ENCODE measurements around the gene EFHD2.
A peak's percentile ranks its signal among the peaks of the same experiment; 100 is the strongest.
"Not testable (repeated sequence)": the region's sequence is repeated elsewhere in the genome, so short reads cannot be mapped to it uniquely, and the experiment has no call there.

EFHD2 gene, protein sequence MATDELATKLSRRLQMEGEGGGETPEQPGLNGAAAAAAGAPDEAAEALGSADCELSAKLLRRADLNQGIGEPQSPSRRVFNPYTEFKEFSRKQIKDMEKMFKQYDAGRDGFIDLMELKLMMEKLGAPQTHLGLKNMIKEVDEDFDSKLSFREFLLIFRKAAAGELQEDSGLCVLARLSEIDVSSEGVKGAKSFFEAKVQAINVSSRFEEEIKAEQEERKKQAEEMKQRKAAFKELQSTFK

DNA sequence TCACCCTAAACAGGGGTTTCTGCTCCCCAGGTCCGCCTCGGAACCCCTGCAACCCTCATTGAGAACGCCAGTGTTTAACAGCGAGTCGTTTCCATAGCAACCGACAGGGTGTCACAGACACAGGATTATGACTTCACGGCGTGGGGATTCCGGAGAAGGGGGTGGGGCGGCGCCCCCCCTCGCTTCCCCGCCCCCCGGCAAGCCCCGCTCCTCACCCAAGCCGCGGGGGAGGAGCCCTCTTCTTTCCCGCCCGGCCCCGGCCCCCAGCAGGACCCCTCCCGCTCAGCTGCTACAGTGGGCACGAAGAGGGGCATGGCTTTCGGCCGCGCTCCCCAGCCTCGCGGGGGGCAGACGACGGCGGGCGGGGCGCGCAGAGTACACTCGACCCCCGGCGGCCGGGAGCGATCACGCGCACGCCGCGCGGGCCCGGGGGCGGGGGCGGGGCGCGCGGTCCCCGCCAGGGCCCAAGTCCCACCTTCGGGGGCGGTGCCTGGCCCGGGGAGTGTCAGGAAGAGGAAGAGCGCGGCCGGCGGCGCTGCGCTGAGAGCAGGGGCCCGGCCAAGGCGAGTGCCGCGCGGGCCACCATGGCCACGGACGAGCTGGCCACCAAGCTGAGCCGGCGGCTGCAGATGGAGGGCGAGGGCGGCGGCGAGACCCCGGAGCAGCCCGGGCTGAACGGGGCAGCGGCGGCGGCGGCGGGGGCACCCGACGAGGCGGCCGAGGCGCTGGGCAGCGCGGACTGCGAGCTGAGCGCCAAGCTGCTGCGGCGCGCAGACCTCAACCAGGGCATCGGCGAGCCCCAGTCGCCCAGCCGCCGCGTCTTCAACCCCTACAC is at the start of gene EFHD2:
Gene EFHD2 (plus strand): TSS at position 501 of the 835 bp plus-strand sequence. CDS start 84 bp downstream, at position 585.
- DNase-seq = peak; percentile 75

DNA sequence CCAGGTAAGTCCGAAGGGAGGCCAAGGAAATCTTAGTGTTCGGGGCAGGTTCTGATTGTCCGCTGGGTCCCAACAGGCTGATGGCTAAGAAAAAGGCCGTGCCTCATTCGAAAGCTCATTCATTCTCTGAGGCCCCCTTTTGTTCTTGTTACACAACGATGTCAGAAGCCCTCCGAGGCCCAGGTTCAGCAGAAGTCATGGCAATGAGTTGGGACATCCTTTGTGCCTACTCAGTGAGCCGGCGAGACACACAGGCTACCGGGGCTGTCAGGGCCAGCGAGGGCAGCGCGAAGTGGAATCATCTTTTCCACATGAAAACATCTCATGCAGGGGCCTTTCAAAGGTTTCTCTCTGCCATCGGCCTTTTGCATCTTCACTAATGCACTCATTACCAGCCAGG is 49.0 kb upstream of the EFHD2 start:
- DNase-seq = no peak

DNA sequence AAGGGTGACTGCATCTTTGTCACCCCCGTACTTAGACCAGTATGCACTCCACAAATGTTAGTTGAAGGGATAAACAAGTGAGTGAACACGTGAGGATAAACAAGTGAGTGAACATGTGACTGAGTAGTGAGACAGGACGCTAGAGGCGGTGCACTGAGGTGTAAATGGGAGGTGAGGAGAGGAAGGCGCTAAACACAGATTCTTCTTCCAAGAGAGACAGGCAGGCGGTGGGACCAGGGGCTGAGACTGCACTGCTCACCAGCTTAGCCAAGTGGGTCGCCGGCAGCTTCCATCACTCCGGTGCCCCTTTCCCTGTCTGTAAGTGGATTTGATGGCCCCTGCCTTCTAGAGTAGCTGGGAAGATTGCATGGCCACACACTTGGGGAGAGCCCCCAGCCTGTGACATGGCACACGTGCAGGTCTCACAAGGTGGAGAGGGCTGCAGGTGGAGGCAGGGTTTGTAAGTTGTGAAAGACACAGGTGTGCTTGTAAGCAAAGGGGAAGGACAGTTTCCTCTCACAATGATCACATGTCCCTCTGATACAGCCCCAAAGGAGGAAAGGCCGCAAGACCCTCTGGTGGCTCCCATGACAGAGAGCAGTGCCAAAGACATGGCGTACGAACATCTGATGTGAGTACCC is 47.5 kb upstream of the EFHD2 start:
- DNase-seq = no peak

DNA sequence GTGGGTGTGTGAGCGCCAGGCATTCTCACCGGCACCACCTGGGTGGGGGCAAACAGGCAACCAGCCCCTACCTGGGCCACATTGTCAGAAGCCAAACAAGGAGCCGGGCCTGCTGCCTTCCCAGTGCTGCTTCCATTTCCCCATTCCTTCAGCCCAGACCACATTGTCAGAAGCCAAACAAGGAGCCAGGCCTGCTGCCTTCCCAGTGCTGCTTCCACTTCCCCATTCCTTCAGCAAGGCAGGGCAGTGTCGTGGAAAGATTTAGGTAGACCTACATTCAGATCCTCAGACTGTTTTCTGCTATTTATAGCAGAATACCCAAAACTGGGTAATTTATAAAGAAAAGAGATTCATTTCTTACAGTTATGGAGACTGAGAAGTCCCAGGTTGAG is 47.0 kb upstream of the EFHD2 start:
- DNase-seq = no peak

DNA sequence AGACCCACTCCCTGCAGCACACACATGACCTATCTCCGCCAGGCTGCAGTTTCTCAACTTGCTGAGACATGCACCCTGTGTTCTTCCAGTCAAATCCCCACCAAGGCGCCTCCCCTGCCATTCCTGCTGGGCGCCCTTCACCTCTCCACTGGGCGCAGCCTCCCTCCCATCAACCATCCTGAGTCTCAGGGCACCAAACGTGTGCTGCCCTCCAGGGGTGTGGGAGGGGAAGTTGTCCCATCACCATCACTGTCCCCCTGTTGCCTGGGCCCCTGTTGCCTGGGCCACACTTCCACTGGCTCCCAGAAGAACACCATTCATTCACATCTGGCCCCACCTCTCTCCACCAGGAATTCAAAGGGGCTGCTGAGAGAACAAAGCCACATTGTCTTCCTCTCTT is 44.9 kb upstream of the EFHD2 start:
- no peak for DNase-seq

DNA sequence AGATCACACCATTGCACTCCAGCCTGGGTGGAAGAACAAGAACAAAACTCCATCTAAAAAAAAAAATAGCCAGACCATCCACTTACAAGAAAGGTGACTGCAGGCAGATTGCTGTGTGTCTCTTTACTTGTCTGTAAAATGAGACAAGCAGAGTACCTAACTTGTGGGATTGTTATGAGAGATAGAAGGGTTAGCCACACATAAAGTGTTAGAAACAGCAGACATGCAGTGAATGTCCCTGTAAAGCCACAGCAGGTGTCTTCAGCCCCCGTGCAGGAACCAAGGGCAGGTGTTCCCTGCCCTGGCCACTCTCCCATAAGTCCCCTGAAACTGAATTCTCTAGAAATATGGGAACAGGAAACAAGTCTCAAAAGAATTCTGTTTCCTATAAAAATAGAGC is 40.8 kb upstream of the EFHD2 start:
- DNase-seq = no peak

DNA sequence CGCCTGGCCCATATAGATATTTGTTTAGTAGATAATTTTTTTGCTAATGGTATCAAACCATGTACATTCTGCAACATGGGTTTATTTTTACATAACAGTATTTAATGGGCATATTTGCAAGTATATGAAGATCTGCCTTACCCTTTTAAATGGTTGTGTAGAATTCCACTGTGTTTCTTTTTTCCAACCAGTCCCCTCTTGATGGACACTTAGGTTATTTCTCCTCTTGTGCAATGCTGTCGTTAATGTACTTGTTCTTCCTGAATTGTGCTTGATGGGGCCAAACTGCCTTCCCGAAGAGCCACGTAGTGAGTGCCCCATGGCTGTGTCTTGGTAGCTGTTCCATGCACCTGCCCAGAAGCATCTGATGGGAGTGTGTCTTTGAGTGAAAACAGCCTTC is 39.4 kb upstream of the EFHD2 start:
- DNase-seq = no peak

DNA sequence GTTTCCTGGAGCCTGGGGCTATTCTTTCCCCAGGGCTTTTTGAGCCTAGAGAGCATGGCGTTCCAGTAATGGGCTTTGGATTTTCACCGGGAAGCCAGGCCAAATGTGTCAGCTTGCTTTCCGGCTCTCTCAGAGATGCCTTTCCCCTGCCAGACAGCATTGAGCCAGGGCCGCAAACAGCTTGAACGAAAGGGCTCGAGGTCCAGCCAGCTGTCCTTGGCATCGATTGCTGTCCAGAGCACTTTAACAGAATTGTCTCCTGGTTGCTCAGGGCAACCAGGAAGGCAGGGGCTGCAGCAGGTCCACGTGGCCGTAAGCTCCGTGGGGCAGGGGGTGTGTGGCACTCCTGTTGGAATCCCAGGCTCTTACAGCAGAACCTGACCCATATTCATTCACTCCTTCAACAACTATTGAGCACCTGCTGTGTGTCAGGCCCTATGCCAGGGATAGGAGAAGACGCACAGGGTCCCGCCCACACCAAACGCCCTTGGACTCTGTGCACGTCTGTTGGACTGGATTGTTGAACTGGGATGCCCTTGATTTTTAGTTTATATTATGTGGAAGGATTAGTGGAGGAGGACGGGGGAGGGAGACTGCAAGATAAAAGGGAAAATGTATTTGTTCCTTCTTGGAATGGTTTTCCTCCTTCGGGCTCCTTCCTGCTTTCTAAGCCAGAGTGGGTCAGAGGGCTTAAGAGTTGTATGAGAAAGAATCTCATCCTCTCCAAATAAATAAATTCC is 38.7 kb upstream of the EFHD2 start:
- DNase-seq = no peak

DNA sequence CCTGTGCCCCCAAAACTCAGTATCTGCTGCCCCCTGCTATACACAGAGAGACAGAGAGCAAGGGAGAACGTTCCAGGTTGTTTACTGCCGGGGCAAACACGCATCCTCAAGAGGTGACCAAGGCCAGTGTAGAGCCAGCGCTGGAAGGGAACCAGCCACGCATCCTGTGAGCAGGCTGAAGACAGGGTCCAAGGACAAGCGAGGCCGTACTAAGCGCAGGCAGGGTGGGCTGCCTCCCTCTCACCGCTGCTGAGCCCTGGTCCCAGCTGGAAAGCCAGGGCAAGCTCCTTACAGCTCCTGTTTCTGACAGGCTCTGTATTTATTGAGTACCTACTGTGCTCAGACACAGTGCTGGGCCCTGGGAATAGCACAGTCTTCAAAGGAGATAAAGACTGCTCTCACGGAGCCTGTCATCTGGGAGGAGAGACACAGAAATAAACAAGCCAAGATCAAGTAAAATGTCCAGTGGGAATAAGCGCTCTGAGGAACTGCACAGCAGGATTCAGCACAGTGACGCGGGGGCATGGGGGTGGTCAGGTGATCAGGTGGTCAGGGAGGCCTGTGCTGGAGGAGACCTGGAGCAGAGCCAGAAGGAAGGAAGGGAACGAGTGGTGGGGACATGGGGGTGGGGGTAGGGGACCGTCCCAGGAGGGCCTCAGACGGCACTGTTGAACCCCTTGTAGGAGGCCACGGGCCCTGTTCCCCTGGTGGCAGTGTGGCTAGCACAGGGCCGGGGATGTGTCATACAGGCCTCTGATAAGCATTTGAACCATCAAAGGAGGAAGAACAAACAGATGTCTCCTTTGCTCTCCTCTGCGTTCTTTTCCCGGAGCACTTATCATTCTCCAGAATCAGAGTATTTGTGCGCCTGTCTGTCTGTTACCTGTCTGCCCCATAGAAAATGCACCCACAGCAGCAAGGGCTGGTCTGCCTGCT is 37.8 kb upstream of the EFHD2 start:
- DNase-seq = no peak

DNA sequence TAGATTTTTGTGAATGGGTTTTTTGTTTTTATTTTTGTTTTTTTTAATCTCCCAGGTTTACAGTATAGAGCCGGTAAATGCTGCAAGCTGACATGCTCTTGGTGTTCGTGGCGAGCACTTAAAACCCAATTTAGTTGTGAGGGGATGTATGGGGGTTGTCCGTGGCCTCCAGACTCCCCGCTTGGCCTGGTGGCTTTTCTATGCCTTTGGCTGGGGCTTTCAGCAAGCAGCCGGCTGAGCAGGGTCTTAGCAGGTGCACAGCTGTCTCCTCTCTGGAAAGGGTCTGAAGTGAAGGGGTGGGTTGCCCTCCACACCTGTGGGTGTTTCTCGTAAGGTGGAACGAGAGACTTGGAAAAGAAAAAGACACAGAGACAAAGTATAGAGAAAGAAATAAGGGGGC is 31.0 kb upstream of the EFHD2 start:
- DNase-seq = no peak

DNA sequence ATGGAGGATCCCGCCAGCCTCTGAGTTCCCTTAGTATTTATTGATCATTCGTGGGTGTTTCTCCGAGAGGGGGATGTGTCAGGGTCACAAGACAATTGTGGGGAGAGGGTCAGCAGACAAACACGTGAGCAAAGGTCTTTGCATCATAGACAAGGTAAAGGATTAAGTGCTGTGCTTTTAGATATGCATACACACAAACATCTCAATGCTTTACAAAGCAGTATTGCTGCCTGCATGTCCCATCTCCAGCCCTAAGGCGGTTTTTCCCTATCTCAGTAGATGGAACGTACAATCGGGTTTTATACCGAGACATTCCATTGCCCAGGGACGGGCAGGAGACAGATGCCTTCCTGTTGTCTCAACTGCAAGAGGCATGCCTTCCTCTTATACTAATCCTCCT is 30.5 kb upstream of the EFHD2 start:
- DNase-seq = not testable (repeated sequence)

DNA sequence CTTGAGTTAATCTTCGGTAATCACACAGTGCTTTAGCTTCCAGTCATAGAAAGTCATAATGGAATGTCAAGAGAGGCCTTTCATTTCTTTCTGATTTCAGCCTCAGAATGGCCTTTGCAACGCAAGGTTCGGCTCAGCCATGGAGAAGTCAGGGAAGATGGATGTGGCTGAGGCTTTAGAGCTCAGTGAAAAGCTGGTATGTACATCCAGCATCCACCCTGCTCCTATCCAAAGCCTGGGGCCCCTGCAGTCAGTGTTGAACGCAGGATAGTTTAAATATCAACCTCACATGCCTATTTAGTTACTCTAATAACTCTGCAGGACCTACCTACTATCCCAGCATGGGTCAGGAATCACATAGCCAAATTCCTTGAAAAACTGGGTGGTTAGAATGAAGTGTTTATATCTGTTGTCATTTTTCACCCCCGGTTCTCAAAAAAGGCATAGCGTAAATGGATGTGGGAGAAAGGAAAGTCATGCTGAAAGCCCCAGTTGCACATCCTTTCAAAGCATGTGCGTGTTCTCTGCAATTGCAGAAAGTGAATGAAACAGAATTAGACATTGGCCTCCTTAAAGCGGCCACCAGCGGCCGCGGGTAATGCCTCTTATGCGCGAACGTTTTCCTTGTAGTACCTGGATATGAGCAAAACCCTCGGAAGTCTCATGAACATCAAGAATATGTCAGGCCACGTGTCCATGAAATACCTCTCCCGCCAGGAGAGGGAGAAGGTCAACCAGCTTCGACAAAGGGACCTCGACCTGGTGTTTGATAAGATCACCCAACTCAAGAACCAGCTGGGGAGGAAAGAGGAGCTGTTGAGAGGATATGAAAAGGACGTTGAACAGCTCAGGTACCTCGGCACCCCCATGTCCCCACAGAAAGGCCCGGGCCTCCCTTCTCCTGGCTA is 28.8 kb upstream of the EFHD2 start:
- no peak for DNase-seq

DNA sequence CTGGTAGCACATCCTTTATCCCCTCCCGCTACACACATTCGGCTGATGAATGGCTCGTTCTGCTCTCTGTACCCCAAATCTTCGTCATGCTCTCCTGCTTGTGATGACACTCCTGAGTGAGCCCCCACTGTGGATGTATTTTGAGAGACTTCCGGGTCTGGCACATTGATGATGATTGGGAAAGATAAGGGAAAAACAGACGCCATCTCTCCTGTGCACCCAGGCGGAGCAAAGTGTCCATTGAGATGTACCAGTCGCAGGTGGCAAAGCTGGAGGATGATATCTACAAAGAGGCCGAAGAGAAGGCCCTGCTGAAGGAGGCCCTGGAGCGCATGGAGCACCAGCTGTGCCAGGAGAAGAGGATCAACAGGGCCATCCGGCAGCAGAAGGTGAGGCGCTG is 27.9 kb upstream of the EFHD2 start:
- DNase-seq = no peak

DNA sequence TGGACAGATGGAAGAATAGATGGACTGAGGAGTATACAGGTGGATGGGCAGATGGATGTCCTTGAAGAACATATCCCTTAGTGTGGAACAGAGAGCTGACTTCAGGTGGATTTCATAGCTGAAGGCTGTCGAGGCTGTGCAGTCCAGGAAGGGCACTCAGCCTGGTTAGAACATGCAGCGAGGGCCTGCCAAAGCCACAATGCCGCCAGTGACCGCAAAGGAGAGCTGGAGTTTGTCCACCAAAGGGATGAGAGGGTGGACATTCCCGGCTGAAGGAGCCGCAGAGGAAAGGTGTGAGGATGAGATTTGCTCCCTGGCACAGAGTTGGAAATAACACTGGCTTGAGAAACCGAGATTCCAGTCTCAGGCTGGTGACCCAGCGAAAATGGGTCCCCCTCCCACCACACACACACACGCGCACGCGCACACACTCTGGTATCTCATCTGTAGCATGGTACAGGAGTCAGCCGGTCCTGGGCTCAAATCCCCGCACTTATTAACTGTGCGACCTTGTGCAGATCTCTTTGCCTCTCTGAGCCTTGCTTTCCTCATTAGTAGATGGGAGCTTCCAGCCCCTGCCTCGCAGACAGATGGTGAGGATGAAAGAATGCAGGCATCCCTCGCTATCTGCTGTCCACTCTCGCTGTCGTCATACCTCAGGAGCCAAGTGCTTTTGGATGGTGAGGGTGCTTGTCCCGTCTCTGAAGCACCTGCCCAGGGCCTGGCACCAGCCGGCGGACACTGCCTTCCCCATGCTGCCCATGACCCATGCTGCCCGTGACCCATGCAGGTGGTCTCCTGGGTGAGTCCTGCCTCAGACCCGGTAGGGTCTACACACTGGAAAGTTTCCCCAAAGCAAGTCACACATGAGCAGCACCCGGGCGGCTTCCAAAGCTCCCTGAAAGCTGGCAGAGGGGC is 26.8 kb upstream of the EFHD2 start:
- DNase-seq = no peak

DNA sequence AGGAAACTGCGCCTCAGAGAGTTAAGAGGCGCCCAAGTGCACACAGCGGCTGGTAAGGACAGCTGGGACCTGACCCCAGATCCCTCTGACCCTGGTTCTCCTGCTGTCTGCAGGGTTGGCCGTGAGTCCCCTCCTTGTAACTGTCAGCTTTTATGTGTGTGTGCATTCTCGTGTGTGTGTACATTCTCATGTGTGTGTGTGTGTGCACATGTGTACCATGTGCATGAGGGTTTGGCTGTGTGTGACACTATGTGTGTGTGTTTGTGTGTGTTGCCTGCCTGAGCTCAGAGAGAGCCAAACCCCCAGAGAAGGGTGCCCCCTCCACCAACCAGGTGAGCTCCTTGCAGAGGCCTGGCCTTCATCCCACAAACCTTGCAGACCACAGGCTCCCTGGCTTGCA is 25.9 kb upstream of the EFHD2 start:
- no peak for DNase-seq

DNA sequence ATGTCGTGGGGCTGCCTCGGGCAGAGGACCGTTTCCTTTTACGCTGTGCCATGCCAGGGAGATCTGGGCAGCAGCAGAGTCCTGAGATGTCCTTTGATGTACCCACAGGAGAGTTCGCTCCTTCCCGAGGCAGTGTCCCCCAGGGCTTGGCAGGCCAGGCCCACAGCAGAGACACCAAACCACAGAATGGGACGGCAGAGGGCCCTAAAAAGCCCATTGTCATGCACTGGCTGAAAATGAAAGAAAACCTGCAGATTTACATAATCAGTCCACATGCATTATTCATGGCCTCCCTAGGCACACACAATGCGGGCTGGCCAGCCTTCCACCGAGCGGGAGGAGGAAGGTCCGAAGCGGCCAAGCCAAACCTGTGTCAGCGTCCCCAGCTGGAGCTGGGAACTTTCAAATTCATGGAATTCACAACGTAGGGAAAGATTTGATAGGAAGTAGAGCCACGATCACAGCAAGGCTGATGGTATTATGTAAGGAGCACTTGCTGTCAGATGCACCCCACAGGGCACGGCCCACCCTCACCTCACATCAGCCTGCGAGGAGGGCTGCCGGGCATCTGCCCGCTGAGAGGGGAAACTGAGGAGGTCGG is 25.3 kb upstream of the EFHD2 start:
- no peak for DNase-seq

DNA sequence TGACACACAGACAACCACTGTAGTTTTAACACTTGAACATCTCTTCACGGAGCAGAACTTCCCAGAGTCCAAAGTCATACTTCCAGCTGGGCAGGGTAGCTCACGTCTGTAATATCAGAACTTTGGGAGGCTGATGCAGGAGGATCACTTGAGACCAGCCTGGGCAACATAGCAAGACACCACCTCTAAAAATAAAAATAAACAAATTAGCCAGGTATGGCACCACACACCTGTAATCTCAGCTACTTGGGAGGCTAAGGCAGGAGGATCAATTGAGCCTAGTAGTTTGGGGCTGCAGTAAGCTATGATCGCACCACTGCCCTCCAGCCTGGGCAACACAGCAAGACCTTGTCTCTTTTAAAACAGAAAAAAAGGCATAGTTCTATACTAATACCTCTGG is 24.3 kb upstream of the EFHD2 start:
- DNase-seq = no peak

DNA sequence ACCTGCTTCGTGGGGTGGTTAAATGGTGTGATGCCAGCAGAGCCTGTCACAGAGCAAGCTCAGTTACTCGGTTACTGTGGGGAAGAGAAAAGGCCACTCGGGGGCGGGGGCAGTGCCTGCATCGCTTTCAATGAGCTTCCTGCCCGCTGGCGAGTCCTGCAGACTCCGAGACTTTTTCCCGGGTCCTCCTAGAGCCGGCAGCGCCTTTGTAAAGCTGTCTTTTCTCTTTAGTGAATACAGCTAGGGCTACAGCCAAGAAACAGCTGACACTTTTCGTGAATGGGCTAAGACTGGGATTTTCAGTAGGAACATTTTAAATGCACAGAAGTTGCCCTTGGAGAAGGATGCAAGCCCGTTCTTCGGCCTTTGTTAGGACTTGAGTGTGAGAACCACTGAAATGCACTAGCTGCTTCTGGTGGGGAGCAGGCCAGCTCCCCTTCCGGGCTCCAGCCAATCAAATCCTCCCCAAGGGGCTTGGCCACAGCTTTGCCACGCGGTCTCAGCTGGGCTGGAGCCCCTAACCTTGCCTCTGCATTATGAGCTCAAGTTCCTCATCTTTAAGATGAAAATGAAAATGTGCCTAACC is 23.4 kb upstream of the EFHD2 start:
- no peak for DNase-seq

DNA sequence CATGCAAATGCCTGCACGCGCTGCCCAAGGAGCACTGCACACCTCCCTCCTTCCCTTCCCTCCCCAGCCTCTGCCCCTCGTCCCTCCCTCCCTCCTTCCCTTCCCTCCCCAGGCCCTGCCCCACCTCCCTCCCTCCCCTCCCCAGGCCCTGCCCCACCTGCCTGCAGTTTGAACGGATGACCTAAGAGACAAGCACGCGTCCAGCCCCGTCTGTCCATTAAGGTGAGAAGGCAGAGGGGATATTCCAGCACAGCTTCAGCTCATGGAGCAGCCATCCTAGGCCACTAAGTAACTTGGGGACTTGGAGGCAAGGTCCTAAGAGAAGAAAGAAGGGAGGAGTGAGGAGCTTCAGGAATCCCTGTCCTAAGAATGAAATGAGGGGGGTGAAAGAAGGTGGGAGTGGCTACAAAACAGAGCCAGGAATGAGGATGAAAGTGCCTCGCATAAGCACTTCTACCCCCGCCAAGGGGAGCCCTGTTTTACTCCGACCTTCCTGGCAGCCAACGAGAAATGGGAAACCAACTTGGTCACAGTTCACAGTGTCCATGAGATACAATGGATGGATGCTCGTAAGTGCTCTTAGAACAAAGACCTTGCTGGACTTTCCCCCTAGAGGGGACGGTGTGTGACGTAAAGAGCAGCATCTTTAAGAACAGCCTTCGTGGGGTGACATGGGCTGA is 21.3 kb upstream of the EFHD2 start:
- DNase-seq = no peak
